Liver (tissue), 3 donors: ENCODE data around the gene SCP2D1.

Source experiments
- CTCF ChIP-seq: fragments of 150-350 bp; IDR thresholded peaks from 2 replicates; pipeline ENCODE4 v1.5.1; 2017; ENCODE audit warnings: improper control_type of control experiment, low read depth, low read length; ENCODE audit not compliant: missing input control
- FOXA1 ChIP-seq: IDR thresholded peaks from 2 replicates; pipeline ENCODE4 v1.6.1; 2016; ENCODE audit warnings: antibody characterized with exemption
- GABPA ChIP-seq, 2 donors: IDR thresholded peaks in 1 of 2; conservative IDR thresholded peaks in 1 of 2; 2 replicates each; pipeline ENCODE4 v1.6.1; 2016; ENCODE audit warnings: antibody characterized with exemption in 2 of 2, mild to moderate bottlenecking in 1 of 2, moderate library complexity in 1 of 2
- RAD21 ChIP-seq, 2 donors: IDR thresholded peaks; 2 replicates each; pipeline ENCODE4 v1.6.1; 2016; ENCODE audit warnings: antibody characterized with exemption in 2 of 2, mild to moderate bottlenecking in 2 of 2
- YY1 ChIP-seq: IDR thresholded peaks from 2 replicates; pipeline ENCODE4 v1.6.1; 2016; ENCODE audit warnings: antibody characterized with exemption, mild to moderate bottlenecking
- donor health status: healthy.
- donor health status: healthy.

- TF ChIP-seq CTCF (no peak), YY1 (no peak), RAD21 (IDR thresholded peaks at IDR 0.05) (no peak), FOXA1 (no peak), GABPA (IDR thresholded peaks at IDR 0.05 in 1 of 2, conservative IDR thresholded peaks at IDR 0.05 in 1 of 2) (no peak)
These were observed at the start of gene SCP2D1 for GRCh38 chr20:18813483-18813882.
